SU-DHL-6 (cell line): ENCODE results near the gene AIMP2.
"Not testable (repeated sequence)": the region's sequence is repeated elsewhere in the genome, so short reads cannot be mapped to it uniquely, and the experiment has no call there.

ENCODE experiments used
- H2AFZ ChIP-seq: fragments of 200-600 bp; sonication (generic); 2 replicates; pipeline ENCODE4 v1.6.1; 2014; ENCODE audit warnings: low read depth, mild to moderate bottlenecking, moderate library complexity, mixed read lengths, antibody characterized with exemption, low read length; ENCODE audit not compliant: severe bottlenecking
- H3F3A ChIP-seq: fragments of 200-600 bp; shearing (Covaris generic); 2 replicates; pipeline ENCODE4 v1.6.0; 2016; ENCODE audit warnings: antibody characterized with exemption, mild to moderate bottlenecking; ENCODE audit not compliant: insufficient read depth
- H3K27ac ChIP-seq: fragments of 200-600 bp; sonication (generic); 2 replicates; pipeline ENCODE4 v1.5.1; 2016; ENCODE audit warnings: low read depth, mild to moderate bottlenecking, low read length, moderate library complexity, mixed read lengths
- H3K27me3 ChIP-seq: fragments of 200-600 bp; sonication (generic), shearing (Covaris generic); 2 replicates; pipeline ENCODE4 v1.6.0; 2014; ENCODE audit warnings: mild to moderate bottlenecking, low read length
- H3K36me3 ChIP-seq: fragments of 200-600 bp; sonication (generic); 2 replicates; pipeline ENCODE4 v1.6.1; 2014; ENCODE audit warnings: mild to moderate bottlenecking, low read length, mixed read lengths
- H3K4me2 ChIP-seq: fragments of 300-600, 200-600 bp; shearing (Covaris generic), sonication (generic); 2 replicates; pipeline ENCODE4 v1.6.0; 2014; ENCODE audit warnings: low read length, low read depth, mild to moderate bottlenecking; ENCODE audit not compliant: poor library complexity, severe bottlenecking
- H3K4me3 ChIP-seq: fragments of 200-600 bp; sonication (generic); 2 replicates; pipeline ENCODE4 v1.5.1; 2014; ENCODE audit warnings: antibody characterized with exemption, low read length, mild to moderate bottlenecking, mixed read lengths; ENCODE audit not compliant: insufficient read depth, poor library complexity, severe bottlenecking
- H3K79me2 ChIP-seq: fragments of 200-600 bp; sonication (generic); 2 replicates; pipeline ENCODE4 v1.6.1; 2014; ENCODE audit warnings: mild to moderate bottlenecking, low read length, moderate library complexity; ENCODE audit not compliant: insufficient read depth
- H3K9ac ChIP-seq: fragments of 200-600 bp; sonication (generic); 2 replicates; pipeline ENCODE4 v1.7.0; 2014; ENCODE audit warnings: mild to moderate bottlenecking, low read length
- H3K9me2 ChIP-seq: fragments of 200-600 bp; sonication (generic); replicated peaks from 2 replicates; pipeline ENCODE4 v1.6.1; 2014; ENCODE audit warnings: low read length; ENCODE audit not compliant: insufficient read depth
- H3K9me3 ChIP-seq: fragments of 200-600 bp; sonication (generic); 2 replicates; pipeline ENCODE4 v1.6.1; 2014; ENCODE audit warnings: low read length, mixed read lengths; ENCODE audit not compliant: insufficient read depth
- H4K20me1 ChIP-seq: fragments of 200-600 bp; sonication (generic); 2 replicates; pipeline ENCODE4 v1.6.1; 2014; ENCODE audit warnings: low read depth, mild to moderate bottlenecking, antibody characterized with exemption, low read length, moderate library complexity, mixed read lengths
- EZH2phosphoT487 ChIP-seq: fragments of 200-600 bp; sonication (generic), shearing (Covaris generic); conservative IDR thresholded peaks from 2 replicates; pipeline ENCODE4 v1.6.1; 2018; ENCODE audit warnings: mild to moderate bottlenecking, antibody characterized with exemption, low read length, moderate library complexity, mixed read lengths
- TF ChIP-seq, protein P1 (sequence below): fragments of 200-600 bp; sonication (generic); IDR thresholded peaks from one replicate; pipeline ENCODE4 v1.5.1; 2017; ENCODE audit warnings: antibody characterized with exemption, mild to moderate bottlenecking, low read length, moderate library complexity; ENCODE audit not compliant: insufficient read depth, poor library complexity, severe bottlenecking

The AIMP2 gene

DNA sequence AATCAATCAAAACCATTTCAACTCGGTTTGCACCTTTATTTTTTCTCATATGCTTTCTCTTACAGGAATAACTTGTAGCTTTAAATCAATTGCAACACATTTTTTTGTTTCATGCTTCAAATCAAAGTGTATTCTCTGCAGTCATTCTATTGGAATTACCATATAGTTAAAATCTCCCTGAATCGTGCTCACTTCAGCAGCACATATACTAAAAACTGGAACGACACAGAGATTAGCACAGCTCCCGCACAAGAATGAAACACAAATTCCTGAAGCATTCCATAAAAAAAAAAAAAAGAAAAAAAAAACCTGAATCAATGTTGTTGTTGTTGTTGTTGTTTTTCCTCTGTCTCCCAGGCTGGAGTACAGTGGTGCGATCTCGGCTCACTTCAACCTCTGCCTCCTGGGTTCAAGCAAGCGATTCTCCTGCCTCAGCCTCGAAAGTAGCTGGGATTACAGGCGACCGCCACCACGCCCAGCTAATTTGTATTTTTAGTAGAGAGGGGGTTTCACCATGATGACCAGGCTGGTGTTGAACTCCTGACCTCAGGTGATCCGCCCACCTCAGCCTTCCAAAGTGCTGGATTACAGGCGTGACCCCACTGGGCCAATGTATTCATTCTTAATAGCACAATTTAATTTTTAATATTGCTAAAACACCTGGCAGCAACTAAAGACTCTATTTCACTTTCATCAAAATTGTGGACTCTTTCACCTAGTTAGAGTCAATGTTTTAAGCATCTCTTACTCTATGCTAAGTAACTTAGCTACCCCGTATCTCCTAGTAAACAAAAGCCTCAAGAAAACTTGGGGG is 48.5 kb downstream of the AIMP2 start:
- 0 out of 2 replicates have a peak overlapping the region, but pooled peaks have one; percentile 5 for H3K27ac ChIP-seq
- peaks cover 50% of the 10 kb centered on the region for H3K79me2 ChIP-seq
- H3K9ac ChIP-seq, result peak overlapping the region; percentile 82

DNA sequence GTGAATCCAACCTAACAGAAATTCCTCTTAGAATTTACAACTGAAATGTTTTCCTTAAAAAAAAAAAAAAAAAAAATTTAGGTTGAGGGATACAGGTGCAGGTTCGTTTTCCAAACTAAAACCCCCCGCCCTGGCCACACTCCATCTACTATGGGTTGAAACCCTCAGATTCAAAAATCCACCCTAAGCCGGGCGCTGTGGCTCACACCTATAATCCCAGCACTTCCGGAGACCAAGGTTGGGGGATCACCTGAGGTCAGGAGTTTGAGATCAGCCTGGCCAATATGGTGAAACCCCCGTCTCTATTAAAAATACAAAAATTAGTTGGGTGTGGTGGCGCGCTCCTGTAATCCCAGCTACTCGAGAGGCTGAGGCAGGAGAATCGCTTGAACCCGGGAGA is 50.9 kb downstream of the AIMP2 start:
- H3K9ac ChIP-seq, H3K27me3 ChIP-seq, H3K27ac ChIP-seq, H3K4me2 ChIP-seq, H4K20me1 ChIP-seq, H3K9me2 ChIP-seq, H3K9me3 ChIP-seq, H3K4me3 ChIP-seq, H3K36me3 ChIP-seq: not testable (repeated sequence)
- Histone ChIP-seq H3K79me2 (peaks cover 38% of the 10 kb centered on the region), H3F3A (peaks cover 15% of the 10 kb centered on the region; the same call in 1 of the 2 replicates), H2AFZ (peak overlapping the region; percentile 64)

More for the DNA sequence above, 48.5 kb downstream of the AIMP2 start:
- no peaks in the 10 kb centered on the region for H3K9me2 ChIP-seq
- H4K20me1 ChIP-seq, result peaks cover 4% of the 10 kb centered on the region; the same call in 1 of the 2 replicates
- peak overlapping the region; percentile 76 for H3K4me2 ChIP-seq
- H3K27me3 ChIP-seq, result no peaks in the 10 kb centered on the region
- peaks cover 18% of the 10 kb centered on the region for H3K36me3 ChIP-seq
- peak overlapping the region; percentile 78 for H3K4me3 ChIP-seq
- H2AFZ ChIP-seq, result no peak overlapping the region
- no peak for TF ChIP-seq EZH2phosphoT487
- TF ChIP-seq, protein P1, sequence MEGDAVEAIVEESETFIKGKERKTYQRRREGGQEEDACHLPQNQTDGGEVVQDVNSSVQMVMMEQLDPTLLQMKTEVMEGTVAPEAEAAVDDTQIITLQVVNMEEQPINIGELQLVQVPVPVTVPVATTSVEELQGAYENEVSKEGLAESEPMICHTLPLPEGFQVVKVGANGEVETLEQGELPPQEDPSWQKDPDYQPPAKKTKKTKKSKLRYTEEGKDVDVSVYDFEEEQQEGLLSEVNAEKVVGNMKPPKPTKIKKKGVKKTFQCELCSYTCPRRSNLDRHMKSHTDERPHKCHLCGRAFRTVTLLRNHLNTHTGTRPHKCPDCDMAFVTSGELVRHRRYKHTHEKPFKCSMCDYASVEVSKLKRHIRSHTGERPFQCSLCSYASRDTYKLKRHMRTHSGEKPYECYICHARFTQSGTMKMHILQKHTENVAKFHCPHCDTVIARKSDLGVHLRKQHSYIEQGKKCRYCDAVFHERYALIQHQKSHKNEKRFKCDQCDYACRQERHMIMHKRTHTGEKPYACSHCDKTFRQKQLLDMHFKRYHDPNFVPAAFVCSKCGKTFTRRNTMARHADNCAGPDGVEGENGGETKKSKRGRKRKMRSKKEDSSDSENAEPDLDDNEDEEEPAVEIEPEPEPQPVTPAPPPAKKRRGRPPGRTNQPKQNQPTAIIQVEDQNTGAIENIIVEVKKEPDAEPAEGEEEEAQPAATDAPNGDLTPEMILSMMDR, result no peak
- H3F3A ChIP-seq, result peaks cover 15% of the 10 kb centered on the region; the same call in 1 of the 2 replicates
- no peaks in the 10 kb centered on the region for H3K9me3 ChIP-seq

DNA sequence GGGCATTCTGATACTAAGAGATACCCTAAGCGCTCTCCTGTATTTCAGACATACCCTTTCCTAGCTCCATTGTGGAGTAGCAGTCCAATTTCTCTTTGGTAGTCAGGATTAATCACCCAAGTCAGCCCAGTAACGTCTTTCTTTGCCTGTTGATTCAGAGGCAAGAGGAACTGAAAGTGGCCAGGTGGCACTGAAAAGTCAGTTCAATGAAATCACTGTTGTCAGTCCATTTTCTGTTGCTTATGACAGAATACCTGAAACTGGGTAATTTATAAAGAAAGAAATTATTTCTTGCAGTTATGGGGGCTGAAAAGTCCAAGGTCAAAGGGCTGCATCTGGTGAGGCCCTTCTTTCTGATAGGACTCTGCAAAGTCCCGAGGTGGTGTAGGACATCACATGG is 62.3 kb downstream of the AIMP2 start:
- Histone ChIP-seq H3K4me2 (peak overlapping the region; percentile 24), H3K9me3 (no peaks in the 10 kb centered on the region), H3K9me2 (no peaks in the 10 kb centered on the region), H3F3A (peaks cover 2% of the 10 kb centered on the region; the same call in 1 of the 2 replicates), H3K27me3 (no peaks in the 10 kb centered on the region), H4K20me1 (no peaks in the 10 kb centered on the region), H3K4me3 (no peak overlapping the region), H2AFZ (no peak overlapping the region), H3K27ac (no peak overlapping the region), H3K79me2 (no peaks in the 10 kb centered on the region), H3K36me3 (no peaks in the 10 kb centered on the region), H3K9ac (no peak overlapping the region)
- TF ChIP-seq, protein P1, result no peak
- no peak for TF ChIP-seq EZH2phosphoT487
